Stimulated activated CD4-positive, alpha-beta T cell treated with anti-CD3 and anti-CD28 coated beads, Interleukin-12 subunit alpha, Interleukin-12 subunit beta, amount 100 ng/mL, for 24 hours (primary cell): Measurements from ENCODE around the gene CAMK1.

ENCODE experiments used
- DNase-seq, 2 experiments: peaks; one replicate each; pipeline ENCODE4 v3.0.0-alpha.2; 2020; ENCODE audit warnings: low read depth in 2 of 2

The CAMK1 gene

GRCh38 chr3:9710174-9710739 lies 59.5 kb downstream of the CAMK1 start:
- DNase-seq: no peak
